ENCODE measurements around the gene N4BP2L2. TPM values are rescaled to one million over a fixed set of nuclear protein-coding genes. Genes with fewer than 3 reads are reported as not detected.

N4BP2L2 gene
- total RNA-seq, 8 experiments from 2014 or later = 52.2 to 245 (median 110) TPM

- in situ Hi-C loops (cut with MboI; ENCODE audit: low pct_unique_long_range_greater_than_20kb in 2 of 9, low sequenced_read_pairs in 9 of 9, unreplicated experiment in 9 of 9) = no loop called here
- WGBS, 10 experiments = 4 to 60% (median 40%) methylated on average over 1 to 13 of the region's 90 CpGs; no CpG with 5 or more reads in 5 of the 10 experiments
- ATAC-seq (replicated peaks in 6 of 8) = peak; percentile 28 to 68 (median 54)
- peak overlapping the region in 1 of 2 donors; percentile 4 for H3K27ac ChIP-seq
- H3K4me3 ChIP-seq = peak overlapping the region; percentile 42 to 80 (median 59)
- peaks cover 0 to 5% of the 10 kb centered on the region in 2 donors for H3K4me1 ChIP-seq (replicated peaks in 1 of 2)
These were observed 111.4 kb downstream of the N4BP2L2 start for GRCh38 chr13:32426990-32427851.

- H3K4me3 ChIP-seq = peak overlapping the region; percentile 42 to 80 (median 59)
- in situ Hi-C loops (cut with MboI; ENCODE audit: low pct_unique_long_range_greater_than_20kb in 2 of 9, low sequenced_read_pairs in 9 of 9, unreplicated experiment in 9 of 9) = no loop called here
- 0 to 100% (median 80%) methylated on average over 1 to 17 of the region's 19 CpGs for WGBS, 10 experiments
- peaks cover 0 to 5% of the 10 kb centered on the region in 2 donors for H3K4me1 ChIP-seq (replicated peaks in 1 of 2)
- H3K27ac ChIP-seq = no peak overlapping the region
- ATAC-seq (replicated peaks in 6 of 8) = peak in 2 of 8 experiments; percentile 37 to 47
These were observed 112.2 kb downstream of the N4BP2L2 start for GRCh38 chr13:32426191-32426989.

- in situ Hi-C loops (cut with MboI; ENCODE audit: low pct_unique_long_range_greater_than_20kb in 2 of 9, low sequenced_read_pairs in 9 of 9, unreplicated experiment in 9 of 9) = no loop called here
- no peak overlapping the region for H3K27ac ChIP-seq
- no peak for ATAC-seq (replicated peaks in 6 of 8)
- no peak overlapping the region for H3K4me3 ChIP-seq
- WGBS, 10 experiments = 95 to 100% (median 98%) methylated on average over 1 to 7 of the region's 7 CpGs; no CpG with 5 or more reads in 3 of the 10 experiments
- peaks cover 0 to 5% of the 10 kb centered on the region in 2 donors for H3K4me1 ChIP-seq (replicated peaks in 1 of 2)
These were observed 113.4 kb downstream of the N4BP2L2 start for GRCh38 chr13:32425158-32425557.

GRCh38 chr13:32423592-32423991 lies 115.0 kb downstream of the N4BP2L2 start:
- ATAC-seq (replicated peaks in 6 of 8) = no peak
- 71 to 100% (median 96%) methylated on average over 1 to 3 of the region's 3 CpGs; no CpG with 5 or more reads in 1 of the 10 experiments for WGBS, 10 experiments
- no peak overlapping the region for H3K27ac ChIP-seq
- no peak overlapping the region for H3K4me3 ChIP-seq
- peaks cover 0 to 5% of the 10 kb centered on the region in 2 donors for H3K4me1 ChIP-seq (replicated peaks in 1 of 2)
- in situ Hi-C loops (cut with MboI; ENCODE audit: low pct_unique_long_range_greater_than_20kb in 2 of 9, low sequenced_read_pairs in 9 of 9, unreplicated experiment in 9 of 9) = no loop called here

- no peaks in the 10 kb centered on the region for H3K4me1 ChIP-seq (replicated peaks in 1 of 2)
- in situ Hi-C loops (cut with MboI; ENCODE audit: low pct_unique_long_range_greater_than_20kb in 2 of 9, low sequenced_read_pairs in 9 of 9, unreplicated experiment in 9 of 9) = no loop called here
- no peak for ATAC-seq (replicated peaks in 6 of 8)
- WGBS, 10 experiments = 20 to 100% (median 85%) methylated on average over 1 to 2 of the region's 2 CpGs; no CpG with 5 or more reads in 6 of the 10 experiments
- no peak overlapping the region for H3K27ac ChIP-seq
- no peak overlapping the region for H3K4me3 ChIP-seq
These were observed 118.7 kb downstream of the N4BP2L2 start for GRCh38 chr13:32419862-32420261.

- WGBS, 10 experiments = 50 to 100% (median 100%) methylated on average over 1 of the region's 1 CpG; no CpG with 5 or more reads in 7 of the 10 experiments
- H3K27ac ChIP-seq = no peak overlapping the region
- H3K4me3 ChIP-seq = no peak overlapping the region
- no peaks in the 10 kb centered on the region for H3K4me1 ChIP-seq (replicated peaks in 1 of 2)
- no peak for ATAC-seq (replicated peaks in 6 of 8)
- in situ Hi-C loops (cut with MboI; ENCODE audit: low pct_unique_long_range_greater_than_20kb in 2 of 9, low sequenced_read_pairs in 9 of 9, unreplicated experiment in 9 of 9) = no loop called here
These were observed 120.6 kb downstream of the N4BP2L2 start for GRCh38 chr13:32417995-32418394.

GRCh38 chr13:32415019-32415418 lies 123.6 kb downstream of the N4BP2L2 start:
- in situ Hi-C loops (cut with MboI; ENCODE audit: low pct_unique_long_range_greater_than_20kb in 2 of 9, low sequenced_read_pairs in 9 of 9, unreplicated experiment in 9 of 9) = no loop called here
- Histone ChIP-seq H3K27ac (no peak overlapping the region), H3K4me3 (no peak overlapping the region), H3K4me1 (replicated peaks in 1 of 2) (peaks cover 3 to 4% of the 10 kb centered on the region in 2 donors)
- peak in 3 of 8 experiments; percentile 38 to 64 (median 56) for ATAC-seq (replicated peaks in 6 of 8)

GRCh38 chr13:32414580-32414979 lies 124.0 kb downstream of the N4BP2L2 start:
- 44 to 100% (median 83%) methylated on average over 1 to 2 of the region's 2 CpGs; no CpG with 5 or more reads in 1 of the 10 experiments for WGBS, 10 experiments
- in situ Hi-C loops (cut with MboI; ENCODE audit: low pct_unique_long_range_greater_than_20kb in 2 of 9, low sequenced_read_pairs in 9 of 9, unreplicated experiment in 9 of 9) = no loop called here
- H3K27ac ChIP-seq = no peak overlapping the region
- H3K4me1 ChIP-seq (replicated peaks in 1 of 2) = peaks cover 7 to 8% of the 10 kb centered on the region in 2 donors
- no peak overlapping the region for H3K4me3 ChIP-seq
- no peak for ATAC-seq (replicated peaks in 6 of 8)

- Histone ChIP-seq H3K27ac (no peak overlapping the region), H3K4me1 (replicated peaks in 1 of 2) (peaks cover 20% of the 10 kb centered on the region in 2 donors), H3K4me3 (no peak overlapping the region)
- WGBS, 10 experiments = 70 to 100% (median 100%) methylated on average over 1 to 3 of the region's 3 CpGs
- in situ Hi-C loops (cut with MboI; ENCODE audit: low pct_unique_long_range_greater_than_20kb in 2 of 9, low sequenced_read_pairs in 9 of 9, unreplicated experiment in 9 of 9) = no loop called here
- ATAC-seq (replicated peaks in 6 of 8) = no peak
These were observed 125.3 kb downstream of the N4BP2L2 start for GRCh38 chr13:32413284-32413683.

- Histone ChIP-seq H3K27ac (no peak overlapping the region), H3K4me1 (replicated peaks in 1 of 2) (peaks cover 20 to 25% of the 10 kb centered on the region in 2 donors), H3K4me3 (peak overlapping the region in 1 of 5 donors; percentile 0)
- ATAC-seq (replicated peaks in 6 of 8) = peak in 6 of 8 experiments; percentile 44 to 95 (median 87)
- 23 to 65% (median 43%) methylated on average over 3 to 19 of the region's 27 CpGs for WGBS, 10 experiments
- in situ Hi-C loops (cut with MboI; ENCODE audit: low pct_unique_long_range_greater_than_20kb in 2 of 9, low sequenced_read_pairs in 9 of 9, unreplicated experiment in 9 of 9) = no loop called here
These were observed 128.8 kb downstream of the N4BP2L2 start for GRCh38 chr13:32409561-32410421.

- H3K27ac ChIP-seq = no peak overlapping the region
- WGBS, 10 experiments = 47 to 100% (median 85%) methylated on average over 2 to 6 of the region's 6 CpGs
- no peak overlapping the region for H3K4me3 ChIP-seq
- no peak for ATAC-seq (replicated peaks in 6 of 8)
- in situ Hi-C loops (cut with MboI; ENCODE audit: low pct_unique_long_range_greater_than_20kb in 2 of 9, low sequenced_read_pairs in 9 of 9, unreplicated experiment in 9 of 9) = no loop called here
- peaks cover 20 to 25% of the 10 kb centered on the region in 2 donors for H3K4me1 ChIP-seq (replicated peaks in 1 of 2)
These were observed 129.6 kb downstream of the N4BP2L2 start for GRCh38 chr13:32409001-32409313.

- in situ Hi-C loops (cut with MboI; ENCODE audit: low pct_unique_long_range_greater_than_20kb in 2 of 9, low sequenced_read_pairs in 9 of 9, unreplicated experiment in 9 of 9) = no loop called here
- Histone ChIP-seq H3K4me3 (no peak overlapping the region), H3K4me1 (replicated peaks in 1 of 2) (peaks cover 20 to 25% of the 10 kb centered on the region in 2 donors), H3K27ac (no peak overlapping the region)
- no peak for ATAC-seq (replicated peaks in 6 of 8)
- WGBS, 10 experiments = 0 to 100% (median 91%) methylated on average over 1 to 7 of the region's 9 CpGs; no CpG with 5 or more reads in 3 of the 10 experiments
These were observed 130.1 kb downstream of the N4BP2L2 start for GRCh38 chr13:32408296-32409000.

Data from motor neuron (in vitro differentiated cells).